DMS 273 treated with DMSO at 0.1 percent for 48 hours (cell line): ENCODE measurements around the gene SYTL1.

Source experiments
- DNase-seq: peaks from one replicate; lab custom pipeline; 2025; lab: John Stamatoyannopoulos, UW

Gene SYTL1

DNA sequence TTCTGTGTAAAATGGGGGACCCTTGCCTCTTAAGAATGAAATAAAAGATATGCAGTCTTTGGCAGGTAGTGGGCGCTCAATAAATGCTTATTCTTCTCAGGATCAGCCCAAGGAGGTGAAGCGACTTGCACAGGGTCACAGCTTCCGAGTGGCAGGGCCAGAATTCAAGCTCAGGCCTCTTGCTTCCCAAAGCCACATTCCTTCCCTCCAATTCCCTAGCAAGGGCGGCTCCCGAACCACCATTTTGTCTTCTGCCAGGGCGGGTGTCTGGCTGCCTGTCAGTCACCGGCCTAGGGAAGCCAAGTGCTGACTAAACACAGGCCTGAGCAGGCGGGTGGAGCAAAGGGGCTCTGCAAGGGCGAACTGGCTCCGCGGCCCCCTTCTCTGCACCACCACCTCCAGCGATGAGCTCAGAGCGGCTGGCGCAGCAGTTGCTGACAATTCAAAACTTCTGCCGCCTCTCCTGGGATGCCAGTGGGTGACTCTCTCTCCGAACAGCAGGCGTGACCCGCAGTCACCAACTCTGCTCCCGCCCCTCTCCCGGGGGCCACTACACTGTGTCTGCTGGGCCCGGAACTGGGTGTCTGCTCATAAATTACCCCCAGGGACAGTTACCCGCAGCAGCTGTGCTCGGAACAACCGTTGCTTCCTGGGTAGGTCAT, 61.4 kb downstream of the SYTL1 start:
- DNase-seq: no peak
